H1 (cell line): ENCODE results near the gene SEMA3B. TPM values are rescaled to one million over a fixed set of nuclear protein-coding genes. Genes with fewer than 3 reads are reported as not detected.

Source experiments
- CTCF ChIA-PET: fragments of 300-600 bp; sonication (Branson Sonifier 250); formaldehyde crosslinking; loops from one replicate; lab custom pipeline; 2021; ENCODE audit not compliant: partially characterized antibody; lab: Charles Lee
- POLR2A ChIA-PET: fragments of 300-600 bp; sonication (Branson Sonifier 250); formaldehyde crosslinking; loops from one replicate; lab custom pipeline; 2021; ENCODE audit warnings: inconsistent platforms; ENCODE audit not compliant: partially characterized antibody; lab: Charles Lee
- DNase-seq, 2 experiments: peaks; one replicate each; pipeline versions ENCODE4 v3.0.0 to v3.0.0-alpha.2; 2010 to 2022; ENCODE audit warnings: low spot score in 2 of 2, low read depth in 1 of 2, mixed read lengths in 1 of 2
- FAIRE-seq: peaks from 2 replicates; lab custom pipeline; 2011; peaks lifted over from hg19 to GRCh38; lab: Jason Lieb, UNC
- H2AFZ ChIP-seq: 2 replicates; pipeline ENCODE4 v1.8.1; 2012; ENCODE audit warnings: low read length, inconsistent platforms
- H2AK5ac ChIP-seq: 2 replicates; pipeline ENCODE4 v1.6.1; 2013; ENCODE audit warnings: low read depth, low read length
- H2BK120ac ChIP-seq: replicated peaks from 2 replicates; pipeline ENCODE3; 2013; ENCODE audit warnings: low read depth, low read length, inconsistent platforms
- H2BK12ac ChIP-seq: 2 replicates; pipeline ENCODE4 v1.6.1; 2013; ENCODE audit warnings: low read depth, low read length
- H2BK15ac ChIP-seq: 2 replicates; pipeline ENCODE4 v1.6.1; 2013; ENCODE audit warnings: low read length
- H2BK20ac ChIP-seq: 2 replicates; pipeline ENCODE4 v1.6.1; 2013; ENCODE audit warnings: low read length
- H2BK5ac ChIP-seq: 2 replicates; pipeline ENCODE4 v1.6.1; 2013; ENCODE audit warnings: low read depth, low read length
- H3K14ac ChIP-seq: 2 replicates; pipeline ENCODE4 v1.6.1; 2013; ENCODE audit warnings: inconsistent platforms; ENCODE audit not compliant: insufficient read length
- H3K18ac ChIP-seq: 2 replicates; pipeline ENCODE4 v1.6.1; 2013; ENCODE audit warnings: low read length; ENCODE audit errors: extremely low read depth
- H3K23ac ChIP-seq: 2 replicates; pipeline ENCODE4 v1.6.1; 2013; ENCODE audit warnings: inconsistent platforms; ENCODE audit not compliant: insufficient read length
- H3K23me2 ChIP-seq: 2 replicates; pipeline ENCODE4 v1.6.1; 2013; ENCODE audit warnings: low read depth, low read length
- H3K27ac ChIP-seq: 2 replicates; pipeline ENCODE4 v1.6.1; 2011; ENCODE audit warnings: low read depth, low read length, inconsistent platforms
- H3K27me3 ChIP-seq, 4 experiments: replicated peaks in 1 of 4; 1 replicate in 1 of 4; 2 replicates in 3 of 4; pipeline versions ENCODE4 v1.6.1 to v1.8.1; 2011 to 2013; ENCODE audit warnings: low read length in 3 of 4, mild to moderate bottlenecking in 3 of 4, inconsistent platforms in 2 of 4, mixed read lengths in 2 of 4, moderate library complexity in 1 of 4; ENCODE audit not compliant: control insufficient read depth in 3 of 4, insufficient read depth in 3 of 4; ENCODE audit errors: extremely low read depth in 1 of 4
- H3K36me3 ChIP-seq, 4 experiments: 2 replicates each; pipeline versions ENCODE4 v1.6.1 to v1.8.1; 2011 to 2013; ENCODE audit warnings: mild to moderate bottlenecking in 4 of 4, low read length in 3 of 4, moderate library complexity in 2 of 4, control low read depth in 1 of 4, inconsistent platforms in 1 of 4; ENCODE audit not compliant: insufficient read depth in 4 of 4, control insufficient read depth in 2 of 4
- H3K4ac ChIP-seq: replicated peaks from 2 replicates; pipeline ENCODE3; 2013; ENCODE audit warnings: low read length, low read depth, mixed read lengths, inconsistent platforms; ENCODE audit not compliant: insufficient read length
- H3K4me1 ChIP-seq, 4 experiments: replicated peaks in 1 of 4; 1 replicate in 1 of 4; 2 replicates in 3 of 4; pipeline versions ENCODE4 v1.6.1 to v1.8.1; 2011 to 2013; ENCODE audit warnings: low read length in 3 of 4, inconsistent platforms in 2 of 4, mixed read lengths in 1 of 4; ENCODE audit not compliant: insufficient read depth in 4 of 4, control insufficient read depth in 3 of 4
- H3K4me2 ChIP-seq, 2 experiments: 2 replicates each; pipeline versions ENCODE4 v1.6.1 to v1.8.1; 2011 to 2013; ENCODE audit warnings: low read depth in 2 of 2, low read length in 2 of 2, control low read depth in 1 of 2, inconsistent platforms in 1 of 2, mild to moderate bottlenecking in 1 of 2; ENCODE audit not compliant: insufficient read depth in 1 of 2
- H3K4me3 ChIP-seq, 4 experiments: fragments of 200-600, 300-600 bp in 1 of 4; sonication (generic), shearing (Covaris generic), sonication (Bioruptor Twin) in 1 of 4; 2 replicates each; pipeline versions ENCODE4 v1.5.1 to v1.8.1; 2011 to 2016; ENCODE audit warnings: low read length in 4 of 4, low read depth in 3 of 4, control low read depth in 2 of 4, inconsistent platforms in 2 of 4, mild to moderate bottlenecking in 2 of 4, mixed read lengths in 1 of 4, moderate library complexity in 1 of 4; ENCODE audit not compliant: insufficient read depth in 2 of 4; ENCODE audit errors: extremely low read depth in 1 of 4
- H3K56ac ChIP-seq: replicated peaks from 2 replicates; pipeline ENCODE3; 2013; ENCODE audit warnings: low read depth, mild to moderate bottlenecking, mixed read lengths, low read length, inconsistent platforms; ENCODE audit not compliant: insufficient read length
- H3K79me1 ChIP-seq: 2 replicates; pipeline ENCODE4 v1.6.1; 2013; ENCODE audit warnings: low read depth, low read length, control low read depth
- H3K79me2 ChIP-seq, 2 experiments: 2 replicates each; pipeline versions ENCODE4 v1.6.1 to v1.8.1; 2012 to 2013; ENCODE audit warnings: low read length in 2 of 2, mild to moderate bottlenecking in 2 of 2, inconsistent platforms in 1 of 2; ENCODE audit not compliant: insufficient read depth in 2 of 2, control insufficient read depth in 1 of 2
- H3K9ac ChIP-seq, 4 experiments: replicated peaks in 1 of 4; 1 replicate in 1 of 4; 2 replicates in 3 of 4; pipeline versions ENCODE4 v1.6.1 to v1.8.1; 2011 to 2013; ENCODE audit warnings: low read depth in 3 of 4, low read length in 3 of 4, control low read depth in 2 of 4, mild to moderate bottlenecking in 2 of 4, moderate library complexity in 2 of 4, inconsistent platforms in 1 of 4; ENCODE audit errors: extremely low read depth in 1 of 4
- H3K9me3 ChIP-seq, 2 experiments: 2 replicates each; pipeline versions ENCODE4 v1.6.1 to v1.8.1; 2012 to 2013; ENCODE audit warnings: mild to moderate bottlenecking in 2 of 2, moderate library complexity in 2 of 2, control low read depth in 1 of 2, inconsistent platforms in 1 of 2, low read depth in 1 of 2, low read length in 1 of 2, mixed read lengths in 1 of 2; ENCODE audit not compliant: insufficient read depth in 2 of 2
- H4K20me1 ChIP-seq, 2 experiments: replicated peaks in 1 of 2; 2 replicates each; pipeline versions ENCODE3 to v1.8.1; 2011 to 2013; ENCODE audit warnings: inconsistent platforms in 2 of 2, low read length in 2 of 2, mild to moderate bottlenecking in 1 of 2; ENCODE audit not compliant: insufficient read depth in 2 of 2, control insufficient read depth in 1 of 2
- H4K5ac ChIP-seq: 2 replicates; pipeline ENCODE4 v1.6.1; 2013; ENCODE audit warnings: low read length, low read depth, mixed read lengths, inconsistent platforms; ENCODE audit not compliant: insufficient read length
- H4K8ac ChIP-seq: 2 replicates; pipeline ENCODE4 v1.8.0; 2013; ENCODE audit warnings: mild to moderate bottlenecking, moderate library complexity, low read length, inconsistent platforms; ENCODE audit not compliant: insufficient read depth; ENCODE audit errors: extremely low read depth
- H4K91ac ChIP-seq: replicated peaks from 2 replicates; pipeline ENCODE3; 2013; ENCODE audit warnings: low read length, mixed read lengths, inconsistent platforms; ENCODE audit not compliant: insufficient read length
- CHD2 ChIP-seq: IDR thresholded peaks from 2 replicates; pipeline ENCODE4 v1.6.1; 2012; ENCODE audit warnings: low read length, improper control_type of control experiment
- CTBP2 ChIP-seq: IDR thresholded peaks from 2 replicates; pipeline ENCODE4 v1.7.0; 2011; ENCODE audit warnings: borderline replicate concordance, mild to moderate bottlenecking, moderate library complexity, mixed read lengths, low read length; ENCODE audit not compliant: insufficient read depth, insufficient read length
- EGR1 ChIP-seq: IDR thresholded peaks from 2 replicates; pipeline ENCODE4 v1.6.1; 2011; ENCODE audit warnings: low read depth, low read length, borderline replicate concordance
- GTF2F1 ChIP-seq: IDR thresholded peaks from 2 replicates; pipeline ENCODE4 v1.6.1; 2012; ENCODE audit warnings: low read depth, low read length, improper control_type of control experiment, borderline replicate concordance
- HDAC2 ChIP-seq, 2 experiments: fragments of 300-600 bp in 1 of 2; sonication (generic) in 1 of 2; IDR thresholded peaks; 2 replicates each; pipeline ENCODE4 v1.6.1; 2011 to 2012; ENCODE audit warnings: low read depth in 2 of 2, low read length in 2 of 2, mild to moderate bottlenecking in 2 of 2, moderate library complexity in 2 of 2, borderline replicate concordance in 1 of 2, inconsistent platforms in 1 of 2
- KDM1A ChIP-seq: fragments of 200-600, 300-600 bp; sonication (generic); IDR thresholded peaks from 2 replicates; pipeline ENCODE4 v1.7.1; 2016; ENCODE audit warnings: mild to moderate bottlenecking, low read length, borderline replicate concordance
- NANOG ChIP-seq: IDR thresholded peaks from 2 replicates; pipeline ENCODE4 v1.6.1; 2011; ENCODE audit warnings: low read length, low read depth, mild to moderate bottlenecking, inconsistent platforms; ENCODE audit not compliant: insufficient read depth, poor library complexity, severe bottlenecking
- NRF1 ChIP-seq: IDR thresholded peaks from 2 replicates; pipeline ENCODE4 v1.6.1; 2011; ENCODE audit warnings: mild to moderate bottlenecking, low read depth, low read length, improper control_type of control experiment
- PHF8 ChIP-seq: fragments of 200-600 bp; sonication (generic); conservative IDR thresholded peaks from 2 replicates; pipeline ENCODE4 v1.7.1; 2012; ENCODE audit warnings: low read depth, mild to moderate bottlenecking, inconsistent platforms, low read length, moderate library complexity
- RFX5 ChIP-seq: IDR thresholded peaks from 2 replicates; pipeline ENCODE4 v1.6.1; 2011; ENCODE audit warnings: low read depth, low read length, improper control_type of control experiment, borderline replicate concordance
- RXRA ChIP-seq: IDR thresholded peaks from 2 replicates; pipeline ENCODE4 v1.6.1; 2011; ENCODE audit warnings: low read depth, mild to moderate bottlenecking, low read length, moderate library complexity; ENCODE audit not compliant: insufficient read depth
- TAF1 ChIP-seq: IDR thresholded peaks from 2 replicates; pipeline ENCODE4 v1.6.1; 2011; ENCODE audit warnings: mild to moderate bottlenecking, low read depth, low read length
- TEAD4 ChIP-seq: IDR thresholded peaks from 2 replicates; pipeline ENCODE4 v1.6.1; 2012; ENCODE audit warnings: low read depth, low read length, inconsistent platforms, mixed read lengths
- WGBS, 2 experiments: shearing (Covaris generic) in 1 of 2; methylation state at CpG; one replicate each; pipeline versions ENCODE4 v1.1.6 to v1.1.7; 2013 to 2015; ENCODE audit warnings: low lambda C conversion rate in 2 of 2, mixed read lengths in 2 of 2, inconsistent platforms in 1 of 2, low coverage in 1 of 2, missing lambda C conversion rate in 1 of 2; ENCODE audit not compliant: insufficient replicate concordance in 2 of 2, insufficient coverage in 1 of 2, insufficient read length in 1 of 2; ENCODE audit errors: extremely low coverage in 1 of 2, missing lambda C conversion rate in 1 of 2; 5-methylcytosine and 5-hydroxymethylcytosine counted together
- polyA plus RNA-seq, 7 experiments: library from polyadenylated mRNA; depleted of rRNA in 3 of 7; stranded (reverse) in 5 of 7; unstranded in 2 of 7; fragments of >200 nt in 5 of 7; fragments of 200-250 nt in 2 of 7; gene quantifications; 1 replicate in 5 of 7; 2 replicates in 1 of 7; 4 replicates in 1 of 7; pipeline versions ENCODE4 v1.2.1 to v1.2.3, GENCODE V29; 2011 to 2013; ENCODE audit warnings: missing spikeins in 2 of 7, mixed read lengths in 2 of 7
- total RNA-seq: library from RNA; stranded (reverse); fragmentation: NEBNext Ultra II Directional; extraction: Animal tissue kit (Norgen Biotek cat#: 25700); gene quantifications from 2 replicates; pipeline ENCODE4 v1.2.1, GENCODE V29; 2021

The SEMA3B gene
- total and polyA plus RNA-seq, 2 of the 8 experiments (the other 6 are each of a cell fraction or from before 2014, with no cell fraction given): 3.0 to 4.7 TPM

DNA sequence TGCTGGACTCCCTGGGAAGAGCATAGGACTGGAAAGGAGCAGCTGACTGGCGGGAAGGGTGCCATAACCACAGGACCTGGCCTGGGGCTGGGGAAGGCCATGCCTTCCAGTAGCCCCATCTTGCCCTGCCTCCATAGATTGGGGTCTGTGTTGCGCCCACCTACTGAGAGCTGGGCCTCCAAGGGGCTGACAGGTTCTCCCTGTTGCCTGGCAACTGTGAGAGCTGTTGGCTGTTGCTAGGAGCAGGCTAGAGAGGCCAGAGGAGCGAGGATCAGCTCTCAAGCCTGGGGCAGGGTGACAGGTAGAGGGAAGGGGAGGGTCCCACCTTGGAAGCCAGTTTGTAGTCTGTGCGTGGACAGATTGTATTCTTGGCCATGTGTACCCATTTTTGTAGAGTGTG is 35.8 kb upstream of the SEMA3B start:
- no peak overlapping the region for H3K9ac ChIP-seq
- H2BK20ac ChIP-seq: no peak overlapping the region
- no peaks in the 10 kb centered on the region; a peak in 1 of 7 replicates for H3K27me3 ChIP-seq
- no peak overlapping the region; the same call in 1 of the 2 replicates for H2BK12ac ChIP-seq
- no peak overlapping the region for H2BK120ac ChIP-seq
- H2AK5ac ChIP-seq: no peak overlapping the region
- H4K91ac ChIP-seq: no peak overlapping the region
- H3K18ac ChIP-seq: no peak overlapping the region
- peaks cover under 1 to 15% of the 10 kb centered on the region in 2 experiments for H4K20me1 ChIP-seq
- H3K14ac ChIP-seq: no peak overlapping the region
- H3K36me3 ChIP-seq: no peaks in the 10 kb centered on the region
- POLR2A ChIA-PET: interaction anchor here (0.8 to 1.8 kb wide), 5 partner anchors 9 to 50 kb away, joined by 3 to 6 read pairs (median 6); no protein-coding TSS in a partner anchor
- CTCF ChIA-PET: interaction anchor here (0.6 to 53.5 kb wide), 6 partner anchors 12 to 53 kb away, joined by 3 to 2149 read pairs (median 62); partner anchors contain the start of genes GNAI2, GNAT1, LSMEM2 and SEMA3B
- DNase-seq: no peak
- no peak overlapping the region for H3K4ac ChIP-seq
- H3K4me2 ChIP-seq: no peak overlapping the region
- no peak overlapping the region for H2AFZ ChIP-seq
- H3K9me3 ChIP-seq: no peaks in the 10 kb centered on the region
- H4K5ac ChIP-seq: no peak overlapping the region
- H3K56ac ChIP-seq: no peak overlapping the region
- peaks cover 14% of the 10 kb centered on the region; the same call in 1 of the 2 replicates for H3K23me2 ChIP-seq
- peak overlapping the region; percentile 51; the same call in 1 of the 2 replicates for H4K8ac ChIP-seq
- H3K23ac ChIP-seq: no peak overlapping the region
- H2BK15ac ChIP-seq: no peak overlapping the region
- 83% methylated on average over 4 of the region's 4 CpGs; no CpG with 5 or more reads in 1 of the 2 experiments for WGBS, 2 experiments
- peaks cover 0 to 24% (median 17%) of the 10 kb centered on the region in 4 experiments; a peak in 6 of 7 replicates for H3K4me1 ChIP-seq
- FAIRE-seq: no peak
- H3K79me2 ChIP-seq: peaks cover 0 to 20% of the 10 kb centered on the region in 2 experiments; a peak in 2 of 4 replicates
- H3K27ac ChIP-seq: no peak overlapping the region
- no peak overlapping the region for H3K4me3 ChIP-seq
- H3K79me1 ChIP-seq: no peaks in the 10 kb centered on the region; the same call in 1 of the 2 replicates
- no peak overlapping the region for H2BK5ac ChIP-seq
- TF ChIP-seq TAF1 (no peak), RXRA (no peak), TEAD4 (no peak), NRF1 (no peak), KDM1A (no peak), NANOG (no peak), CHD2 (no peak), EGR1 (no peak), CTBP2 (no peak), RFX5 (no peak), HDAC2 (IDR thresholded peaks at IDR 0.05; ENCODE audit: borderline replicate concordance in 1 of 2, low read depth in 2 of 2, low read length in 2 of 2) (no peak), PHF8 (no peak), GTF2F1 (no peak)
